ENCODE results near the gene SH3PXD2B.
"Not testable (repeated sequence)": the region's sequence is repeated elsewhere in the genome, so short reads cannot be mapped to it uniquely, and the experiment has no call there.

Gene SH3PXD2B

DNA sequence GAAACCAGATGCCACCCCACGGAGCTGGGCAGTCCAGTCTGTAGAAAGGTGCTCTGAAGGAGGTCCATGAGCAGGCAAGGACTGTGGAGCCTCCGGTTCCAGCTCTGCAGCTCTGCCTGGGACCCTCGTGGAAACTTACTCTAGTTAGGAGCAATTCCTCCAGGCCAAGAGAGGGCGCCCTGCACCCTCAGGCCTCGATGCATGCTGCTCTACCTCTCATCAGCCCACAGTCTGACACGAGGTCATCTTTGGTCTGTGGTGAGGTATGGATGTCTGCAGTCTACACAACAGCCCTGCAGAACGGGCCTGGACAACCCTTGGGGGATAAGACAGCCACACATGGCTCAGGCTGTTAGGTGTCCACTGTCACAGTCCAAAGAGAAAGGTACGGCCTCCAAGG, 120.1 kb downstream of the SH3PXD2B start:
- Histone ChIP-seq H3K4me2 (ENCODE audit: low read length) (no peak overlapping the region), H2BK12ac (ENCODE audit: low read length) (no peak overlapping the region), H3K9ac (ENCODE audit: low read length) (no peak overlapping the region), H3K4me3 (ENCODE audit: low read depth, low read length) (no peak overlapping the region), H4K8ac (ENCODE audit: low read depth, low read length) (no peak overlapping the region), H3K79me1 (ENCODE audit: low read length) (no peaks in the 10 kb centered on the region), H3K4me1 (ENCODE audit: control insufficient read depth in 1 of 2, insufficient read depth in 2 of 2, low read length in 2 of 2) (peaks cover 9 to 15% of the 10 kb centered on the region in 2 experiments), H2BK5ac (ENCODE audit: low read depth, low read length, poor library complexity) (no peak overlapping the region), H3K18ac (ENCODE audit: low read length) (no peak overlapping the region), H3K23ac (ENCODE audit: low read length) (no peak overlapping the region), H4K91ac (ENCODE audit: low read depth, low read length) (no peak overlapping the region), H3K14ac (ENCODE audit: low read length) (no peak overlapping the region), H3K79me2 (ENCODE audit: control insufficient read depth, insufficient read depth, low read length, poor library complexity) (no peaks in the 10 kb centered on the region), H2AFZ (ENCODE audit: insufficient read depth, low read length, poor library complexity) (no peak overlapping the region), H4K12ac (ENCODE audit: low read depth, low read length) (no peak overlapping the region), H3K36me3 (ENCODE audit: control insufficient read depth in 1 of 2, insufficient read depth in 2 of 2, low read length in 2 of 2) (peaks cover 35 to 41% of the 10 kb centered on the region in 2 experiments), H2BK120ac (ENCODE audit: insufficient read depth, low read length, poor library complexity) (no peak overlapping the region), H3K27me3 (ENCODE audit: insufficient read depth, low read length) (no peaks in the 10 kb centered on the region), H3K9me3 (ENCODE audit: insufficient read depth, low read depth, low read length) (no peaks in the 10 kb centered on the region), H3K27ac (ENCODE audit: low read depth, low read length) (no peak overlapping the region), H2AK5ac (ENCODE audit: low read length) (no peak overlapping the region), H3K4ac (ENCODE audit: low read depth, low read length) (no peak overlapping the region)
- WGBS (ENCODE audit: extremely low coverage, insufficient coverage, insufficient read length) = no CpG with 5 or more reads among the region's 8 CpGs
- no peak for DNase-seq

- not testable (repeated sequence) for H3K4me1 ChIP-seq (ENCODE audit: control insufficient read depth in 1 of 2, insufficient read depth in 2 of 2, low read length in 2 of 2); H3K4ac ChIP-seq (ENCODE audit: low read depth, low read length); H4K12ac ChIP-seq (ENCODE audit: low read depth, low read length); H3K14ac ChIP-seq (ENCODE audit: low read length); H3K79me2 ChIP-seq (ENCODE audit: control insufficient read depth, insufficient read depth, low read length, poor library complexity); DNase-seq; H3K27ac ChIP-seq (ENCODE audit: low read depth, low read length); H3K4me3 ChIP-seq (ENCODE audit: low read depth, low read length); H2BK120ac ChIP-seq (ENCODE audit: insufficient read depth, low read length, poor library complexity); H3K9ac ChIP-seq (ENCODE audit: low read length); H4K91ac ChIP-seq (ENCODE audit: low read depth, low read length); H2BK5ac ChIP-seq (ENCODE audit: low read depth, low read length, poor library complexity); H4K8ac ChIP-seq (ENCODE audit: low read depth, low read length); H2AK5ac ChIP-seq (ENCODE audit: low read length); H3K79me1 ChIP-seq (ENCODE audit: low read length); H3K23ac ChIP-seq (ENCODE audit: low read length); H2AFZ ChIP-seq (ENCODE audit: insufficient read depth, low read length, poor library complexity); H3K9me3 ChIP-seq (ENCODE audit: insufficient read depth, low read depth, low read length); H3K36me3 ChIP-seq (ENCODE audit: control insufficient read depth in 1 of 2, insufficient read depth in 2 of 2, low read length in 2 of 2); H3K18ac ChIP-seq (ENCODE audit: low read length); H2BK12ac ChIP-seq (ENCODE audit: low read length); H3K27me3 ChIP-seq (ENCODE audit: insufficient read depth, low read length); H3K4me2 ChIP-seq (ENCODE audit: low read length)
- WGBS (ENCODE audit: extremely low coverage, insufficient coverage, insufficient read length) = no CpG with 5 or more reads among the region's 13 CpGs
These were observed 127.4 kb downstream of the SH3PXD2B start for GRCh38 chr5:172326901-172327300.

- H3K4me3 ChIP-seq (ENCODE audit: low read depth, low read length) = no peak overlapping the region
- no peak overlapping the region for H3K23ac ChIP-seq (ENCODE audit: low read length)
- H3K4me1 ChIP-seq (ENCODE audit: control insufficient read depth in 1 of 2, insufficient read depth in 2 of 2, low read length in 2 of 2) = peaks cover 0 to 2% of the 10 kb centered on the region in 2 experiments
- no peaks in the 10 kb centered on the region for H3K9me3 ChIP-seq (ENCODE audit: insufficient read depth, low read depth, low read length)
- WGBS (ENCODE audit: extremely low coverage, insufficient coverage, insufficient read length) = no CpG with 5 or more reads among the region's 9 CpGs
- H3K79me2 ChIP-seq (ENCODE audit: control insufficient read depth, insufficient read depth, low read length, poor library complexity) = no peaks in the 10 kb centered on the region
- no peak overlapping the region for H3K18ac ChIP-seq (ENCODE audit: low read length)
- no peak overlapping the region for H2AFZ ChIP-seq (ENCODE audit: insufficient read depth, low read length, poor library complexity)
- H3K4me2 ChIP-seq (ENCODE audit: low read length) = no peak overlapping the region
- no peak overlapping the region for H3K27ac ChIP-seq (ENCODE audit: low read depth, low read length)
- H2AK5ac ChIP-seq (ENCODE audit: low read length) = no peak overlapping the region
- H3K4ac ChIP-seq (ENCODE audit: low read depth, low read length) = no peak overlapping the region
- H3K9ac ChIP-seq (ENCODE audit: low read length) = no peak overlapping the region
- H4K8ac ChIP-seq (ENCODE audit: low read depth, low read length) = no peak overlapping the region
- no peaks in the 10 kb centered on the region for H3K36me3 ChIP-seq (ENCODE audit: control insufficient read depth in 1 of 2, insufficient read depth in 2 of 2, low read length in 2 of 2)
- H2BK5ac ChIP-seq (ENCODE audit: low read depth, low read length, poor library complexity) = no peak overlapping the region
- H2BK120ac ChIP-seq (ENCODE audit: insufficient read depth, low read length, poor library complexity) = no peak overlapping the region
- H3K79me1 ChIP-seq (ENCODE audit: low read length) = peaks cover 3% of the 10 kb centered on the region
- no peak overlapping the region for H2BK12ac ChIP-seq (ENCODE audit: low read length)
- H4K91ac ChIP-seq (ENCODE audit: low read depth, low read length) = no peak overlapping the region
- H3K14ac ChIP-seq (ENCODE audit: low read length) = no peak overlapping the region
- no peak overlapping the region for H4K12ac ChIP-seq (ENCODE audit: low read depth, low read length)
- H3K27me3 ChIP-seq (ENCODE audit: insufficient read depth, low read length) = no peaks in the 10 kb centered on the region
- no peak for DNase-seq
These were observed 128.9 kb downstream of the SH3PXD2B start for GRCh38 chr5:172325452-172325851.

GRCh38 chr5:172322028-172322965, 132.0 kb downstream of the SH3PXD2B start:
- no peaks in the 10 kb centered on the region for H3K27me3 ChIP-seq (ENCODE audit: insufficient read depth, low read length)
- H3K9ac ChIP-seq (ENCODE audit: low read length) = no peak overlapping the region
- no peak overlapping the region for H3K4ac ChIP-seq (ENCODE audit: low read depth, low read length)
- H3K79me1 ChIP-seq (ENCODE audit: low read length) = peaks cover 5% of the 10 kb centered on the region
- no peak overlapping the region for H2BK5ac ChIP-seq (ENCODE audit: low read depth, low read length, poor library complexity)
- no peak for DNase-seq
- H4K8ac ChIP-seq (ENCODE audit: low read depth, low read length) = no peak overlapping the region
- H3K4me2 ChIP-seq (ENCODE audit: low read length) = no peak overlapping the region
- WGBS (ENCODE audit: extremely low coverage, insufficient coverage, insufficient read length) = no CpG with 5 or more reads among the region's 9 CpGs
- H3K27ac ChIP-seq (ENCODE audit: low read depth, low read length) = peak overlapping the region; percentile 1
- no peak overlapping the region for H2AK5ac ChIP-seq (ENCODE audit: low read length)
- no peak overlapping the region for H4K12ac ChIP-seq (ENCODE audit: low read depth, low read length)
- peaks cover 0 to 5% of the 10 kb centered on the region in 2 experiments for H3K4me1 ChIP-seq (ENCODE audit: control insufficient read depth in 1 of 2, insufficient read depth in 2 of 2, low read length in 2 of 2)
- H3K9me3 ChIP-seq (ENCODE audit: insufficient read depth, low read depth, low read length) = no peaks in the 10 kb centered on the region
- no peak overlapping the region for H3K23ac ChIP-seq (ENCODE audit: low read length)
- H3K14ac ChIP-seq (ENCODE audit: low read length) = no peak overlapping the region
- H2AFZ ChIP-seq (ENCODE audit: insufficient read depth, low read length, poor library complexity) = no peak overlapping the region
- H2BK12ac ChIP-seq (ENCODE audit: low read length) = peak overlapping the region; percentile 66
- peak overlapping the region; percentile 73 for H2BK120ac ChIP-seq (ENCODE audit: insufficient read depth, low read length, poor library complexity)
- H3K36me3 ChIP-seq (ENCODE audit: control insufficient read depth in 1 of 2, insufficient read depth in 2 of 2, low read length in 2 of 2) = no peaks in the 10 kb centered on the region
- H3K4me3 ChIP-seq (ENCODE audit: low read depth, low read length) = no peak overlapping the region
- no peak overlapping the region for H3K18ac ChIP-seq (ENCODE audit: low read length)
- H4K91ac ChIP-seq (ENCODE audit: low read depth, low read length) = no peak overlapping the region
- no peaks in the 10 kb centered on the region for H3K79me2 ChIP-seq (ENCODE audit: control insufficient read depth, insufficient read depth, low read length, poor library complexity)
